Nephron (organoid): ENCODE measurements around the gene VPS13C.

Source experiments
- H3K27ac Mint-ChIP-seq, 3 experiments: 2 replicates each; pipeline ENCODE4 v1.8.0; 2020; ENCODE audit warnings: mixed read lengths in 3 of 3, mild to moderate bottlenecking in 2 of 3, moderate library complexity in 1 of 3
- H3K27me3 Mint-ChIP-seq: 2 replicates; pipeline ENCODE4 v1.8.0; 2021; ENCODE audit warnings: low read depth, mild to moderate bottlenecking, moderate library complexity, mixed read lengths
- H3K36me3 Mint-ChIP-seq: 2 replicates; pipeline ENCODE4 v1.8.0; 2020; ENCODE audit warnings: low read depth, mixed read lengths
- H3K4me1 Mint-ChIP-seq: 2 replicates; pipeline ENCODE4 v1.8.0; 2020; ENCODE audit warnings: mixed read lengths
- H3K4me3 Mint-ChIP-seq, 3 experiments: 2 replicates each; pipeline ENCODE4 v1.8.0; 2020; ENCODE audit warnings: mild to moderate bottlenecking in 3 of 3, mixed read lengths in 3 of 3, moderate library complexity in 2 of 3
- H3K9me3 Mint-ChIP-seq: 2 replicates; pipeline ENCODE4 v1.8.0; 2020; ENCODE audit warnings: mixed read lengths
- CTCF ChIP-seq, 3 experiments: fragments of 200-600 bp; sonication (generic); IDR thresholded peaks; one replicate each; pipeline ENCODE4 v1.5.0; 2021; ENCODE audit warnings: antibody characterized with exemption in 3 of 3; ENCODE audit not compliant: unreplicated experiment in 3 of 3

VPS13C gene

GRCh38 chr15:62047282-62047827, 12.9 kb downstream of the VPS13C start:
- Mint-ChIP-seq H3K27me3 (no peaks in the 10 kb centered on the region), H3K36me3 (peaks cover 8% of the 10 kb centered on the region), H3K9me3 (peaks cover 7% of the 10 kb centered on the region), H3K4me1 (peaks cover 5% of the 10 kb centered on the region), H3K27ac (no peak overlapping the region), H3K4me3 (no peak overlapping the region)
- TF ChIP-seq CTCF (IDR thresholded peaks at IDR 0.05; ENCODE audit: unreplicated experiment in 3 of 3): no peak

GRCh38 chr15:62046078-62046743, 14.0 kb downstream of the VPS13C start:
- Mint-ChIP-seq H3K4me3 (no peak overlapping the region), H3K27me3 (no peaks in the 10 kb centered on the region), H3K4me1 (no peaks in the 10 kb centered on the region), H3K36me3 (peaks cover 8% of the 10 kb centered on the region), H3K9me3 (peaks cover 7% of the 10 kb centered on the region), H3K27ac (no peak overlapping the region)
- TF ChIP-seq CTCF (IDR thresholded peaks at IDR 0.05; ENCODE audit: unreplicated experiment in 3 of 3): no peak

DNA sequence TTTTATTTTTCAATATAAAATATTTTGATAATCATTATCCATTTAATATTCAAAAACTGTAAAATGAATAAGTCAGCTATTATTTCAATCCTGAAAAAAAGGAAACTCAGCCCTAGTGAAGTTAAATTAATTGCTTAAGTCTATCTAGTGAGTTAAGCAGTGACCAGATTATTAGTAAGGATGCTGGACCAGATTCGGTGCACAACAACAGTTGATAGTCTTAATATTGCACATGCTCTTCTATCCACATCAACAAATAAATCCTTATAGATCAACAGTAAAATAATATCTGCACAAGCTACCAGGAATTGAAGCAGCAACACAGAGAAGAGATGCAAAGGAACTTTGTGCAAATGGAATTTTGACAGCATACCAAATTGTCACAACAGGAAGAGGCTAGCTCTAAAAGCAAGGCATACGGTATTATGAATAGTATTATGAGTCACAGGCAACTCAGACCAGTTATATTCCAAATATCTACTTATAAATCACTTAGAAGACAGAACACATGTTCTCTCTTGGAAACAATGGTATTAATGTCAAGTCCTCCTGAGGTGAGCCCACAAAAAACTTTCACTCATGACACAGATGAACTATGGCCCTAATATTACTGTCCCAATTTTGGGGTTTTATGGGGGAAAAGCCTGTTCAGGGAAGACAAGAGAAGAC, 24.9 kb downstream of the VPS13C start:
- Mint-ChIP-seq H3K9me3 (no peaks in the 10 kb centered on the region), H3K27me3 (no peaks in the 10 kb centered on the region), H3K4me1 (no peaks in the 10 kb centered on the region), H3K27ac (no peak overlapping the region), H3K4me3 (no peak overlapping the region), H3K36me3 (peaks cover 27% of the 10 kb centered on the region)
- no peak for TF ChIP-seq CTCF (IDR thresholded peaks at IDR 0.05; ENCODE audit: unreplicated experiment in 3 of 3)

DNA sequence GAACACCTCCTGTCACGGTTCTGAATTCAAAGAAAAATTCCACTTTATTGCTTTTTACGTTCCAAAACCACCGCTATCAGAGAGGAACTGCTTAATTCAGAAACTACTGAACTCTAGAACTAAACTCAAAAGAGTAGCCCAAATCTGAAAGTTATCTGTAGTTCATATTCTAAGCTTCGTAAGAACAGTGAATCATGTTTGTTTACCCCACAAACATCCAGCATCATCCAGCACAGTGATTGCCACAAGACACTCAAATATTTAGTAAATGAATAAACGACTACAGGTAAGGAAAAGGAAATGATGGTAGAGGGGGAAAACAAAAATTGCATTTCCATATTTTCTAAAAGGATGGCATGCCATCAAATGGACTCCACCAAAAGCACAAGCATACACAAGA, 32.3 kb downstream of the VPS13C start:
- Mint-ChIP-seq H3K36me3 (peaks cover 4% of the 10 kb centered on the region), H3K9me3 (no peaks in the 10 kb centered on the region), H3K27me3 (no peaks in the 10 kb centered on the region), H3K4me3 (no peak overlapping the region), H3K4me1 (no peaks in the 10 kb centered on the region), H3K27ac (no peak overlapping the region)
- no peak for TF ChIP-seq CTCF (IDR thresholded peaks at IDR 0.05; ENCODE audit: unreplicated experiment in 3 of 3)

DNA sequence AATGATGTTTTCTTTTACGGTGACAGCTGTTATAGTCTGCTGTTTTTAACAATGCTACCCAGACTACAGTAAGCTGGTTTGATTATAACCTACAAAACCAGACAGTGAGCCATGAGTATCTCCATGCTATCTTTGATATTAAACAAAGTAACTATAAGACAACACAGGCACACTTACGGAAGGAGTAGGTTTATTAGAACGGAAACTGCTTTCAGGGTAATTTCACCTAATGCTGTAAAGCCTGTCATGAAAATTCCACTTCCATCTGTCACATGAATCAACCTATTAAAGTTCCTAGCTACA, 33.0 kb downstream of the VPS13C start:
- no peak for TF ChIP-seq CTCF (IDR thresholded peaks at IDR 0.05; ENCODE audit: unreplicated experiment in 3 of 3)
- H3K27ac Mint-ChIP-seq: no peak overlapping the region
- H3K36me3 Mint-ChIP-seq: peaks cover 7% of the 10 kb centered on the region
- H3K4me1 Mint-ChIP-seq: no peaks in the 10 kb centered on the region
- H3K9me3 Mint-ChIP-seq: no peaks in the 10 kb centered on the region
- H3K27me3 Mint-ChIP-seq: no peaks in the 10 kb centered on the region
- no peak overlapping the region for H3K4me3 Mint-ChIP-seq
